ENCODE results near the gene MRPL10.

Gene MRPL10

DNA sequence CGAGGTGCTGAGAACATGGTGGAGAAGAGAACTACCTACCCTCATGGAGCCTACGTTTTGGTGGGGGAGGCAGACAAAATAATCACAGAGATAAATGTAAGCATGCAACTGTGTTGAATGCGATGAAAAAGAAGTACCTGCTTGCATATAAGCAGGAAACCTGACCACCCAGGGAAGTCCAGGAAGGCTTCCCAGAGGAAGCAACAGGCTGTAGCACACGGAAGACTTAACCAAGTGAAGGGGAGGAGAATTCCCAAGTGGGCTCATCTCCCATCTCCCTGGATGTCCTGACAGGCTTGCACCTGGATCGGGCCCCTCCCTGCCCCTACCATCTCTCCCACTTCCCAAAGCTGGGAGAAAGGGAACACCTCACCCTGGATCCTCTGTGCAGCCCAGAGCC, 7.7 kb upstream of the MRPL10 start:
- DNase-seq = no peak

DNA sequence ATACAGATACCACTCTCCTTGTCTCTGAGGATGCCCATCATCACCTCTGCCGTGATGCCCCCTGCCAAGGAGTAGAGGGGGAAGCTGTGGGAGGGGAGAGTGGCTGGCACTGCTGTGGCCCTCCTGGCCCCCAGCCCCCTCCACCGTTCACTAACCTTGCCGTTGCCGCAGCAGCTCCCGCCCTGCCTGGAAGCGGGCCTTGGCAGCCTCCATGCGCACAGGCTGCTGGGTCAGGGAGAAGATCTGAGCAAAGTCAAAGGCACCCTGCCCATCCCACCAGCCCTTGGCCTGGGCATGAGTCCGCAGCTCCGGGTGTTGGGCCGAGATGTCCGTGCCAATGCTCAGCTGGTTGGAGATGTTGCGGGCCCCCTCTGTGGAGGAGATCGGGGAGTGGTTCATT, 7.3 kb upstream of the MRPL10 start:
- DNase-seq = no peak

DNA sequence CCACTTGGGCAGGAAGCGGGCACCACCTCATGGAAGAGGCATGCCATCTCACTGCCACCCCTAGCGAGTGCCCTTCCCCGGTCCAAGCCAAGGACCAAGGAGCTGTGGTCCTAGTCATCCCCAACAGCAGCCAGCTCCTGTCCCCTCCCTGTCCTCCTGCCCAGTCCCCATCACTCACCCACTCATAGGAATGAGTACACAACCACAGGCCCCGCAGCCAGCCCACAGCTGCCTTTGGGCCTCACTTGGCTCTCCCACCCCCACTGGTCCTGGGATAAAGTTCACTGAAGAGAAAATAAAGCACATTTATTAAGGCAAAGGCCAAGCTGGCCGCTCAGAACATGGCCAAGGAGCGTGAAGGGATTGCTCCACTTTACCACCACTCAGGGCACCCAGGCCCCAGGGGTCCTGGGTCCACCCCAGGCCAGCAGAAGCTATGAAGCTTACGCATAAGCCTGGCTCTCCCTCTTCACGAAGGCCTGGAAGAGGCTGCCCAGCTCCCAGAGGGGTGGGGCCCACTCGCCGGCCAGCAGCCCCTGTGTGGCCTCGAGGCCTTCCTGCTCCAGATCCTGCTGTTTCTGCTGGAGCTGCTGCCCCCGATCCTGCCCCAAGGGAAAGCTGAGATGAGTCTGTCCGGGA, 6.2 kb upstream of the MRPL10 start:
- no peak for DNase-seq

DNA sequence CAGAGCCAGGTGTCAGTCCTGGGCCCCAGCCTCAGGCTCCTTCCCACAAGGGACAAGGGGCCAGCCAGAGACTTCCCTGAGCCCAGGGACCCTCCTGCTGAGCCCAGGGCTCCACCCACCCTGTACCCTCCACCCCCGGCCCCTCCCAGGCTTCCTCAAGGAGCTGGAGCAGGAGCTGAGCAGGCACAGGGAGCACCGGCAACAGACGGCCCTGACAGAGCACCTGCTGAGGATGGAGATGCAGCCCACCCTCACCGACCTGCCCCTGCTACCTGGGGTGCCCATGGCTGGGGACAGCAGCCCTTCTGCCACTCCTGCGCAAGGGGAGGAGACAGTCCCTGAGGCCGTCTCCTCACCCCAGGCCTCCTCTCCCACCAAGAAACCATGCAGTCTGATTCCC, 5.3 kb upstream of the MRPL10 start:
- DNase-seq = no peak

DNA sequence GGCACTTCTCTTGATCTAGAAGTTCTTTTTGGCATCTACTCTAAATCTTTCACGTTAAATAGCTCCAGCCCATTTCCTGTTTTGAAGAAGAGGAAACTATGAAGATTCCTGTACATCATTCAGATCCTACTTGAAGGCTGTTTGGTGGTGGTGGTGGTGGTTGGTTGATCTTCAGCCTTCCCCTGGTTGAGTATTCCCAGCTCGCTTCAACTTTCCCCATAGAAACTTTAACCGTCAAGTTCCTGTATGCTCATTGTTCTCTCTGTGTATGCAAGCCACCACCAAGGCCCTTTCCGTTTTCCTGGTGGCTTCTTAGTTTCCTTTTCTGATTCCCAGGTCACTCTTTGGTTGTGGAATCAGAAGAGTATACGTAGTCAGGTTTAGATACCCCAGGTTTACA, 3.4 kb upstream of the MRPL10 start:
- no peak for DNase-seq

DNA sequence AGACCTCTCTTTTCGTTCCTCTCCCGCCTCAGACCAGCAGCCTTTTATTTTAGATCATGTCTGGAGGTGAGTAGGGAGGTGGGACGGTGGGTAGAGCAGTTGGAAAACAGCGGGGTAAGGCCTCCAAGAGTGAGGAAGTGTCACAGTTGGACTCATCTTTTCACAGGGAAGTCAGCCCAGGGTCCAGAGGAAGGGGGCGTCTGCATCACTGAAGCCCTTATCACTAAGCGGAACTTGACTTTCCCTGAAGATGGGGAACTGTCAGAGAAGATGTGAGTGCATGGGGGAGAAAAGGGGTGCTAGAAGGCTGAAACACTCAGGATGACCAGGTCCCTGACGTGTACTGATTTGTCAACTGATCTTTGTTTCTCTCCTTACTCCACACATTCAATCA, 590 bp upstream of the MRPL10 start:
- DNase-seq = peak; percentile 56 to 62

DNA sequence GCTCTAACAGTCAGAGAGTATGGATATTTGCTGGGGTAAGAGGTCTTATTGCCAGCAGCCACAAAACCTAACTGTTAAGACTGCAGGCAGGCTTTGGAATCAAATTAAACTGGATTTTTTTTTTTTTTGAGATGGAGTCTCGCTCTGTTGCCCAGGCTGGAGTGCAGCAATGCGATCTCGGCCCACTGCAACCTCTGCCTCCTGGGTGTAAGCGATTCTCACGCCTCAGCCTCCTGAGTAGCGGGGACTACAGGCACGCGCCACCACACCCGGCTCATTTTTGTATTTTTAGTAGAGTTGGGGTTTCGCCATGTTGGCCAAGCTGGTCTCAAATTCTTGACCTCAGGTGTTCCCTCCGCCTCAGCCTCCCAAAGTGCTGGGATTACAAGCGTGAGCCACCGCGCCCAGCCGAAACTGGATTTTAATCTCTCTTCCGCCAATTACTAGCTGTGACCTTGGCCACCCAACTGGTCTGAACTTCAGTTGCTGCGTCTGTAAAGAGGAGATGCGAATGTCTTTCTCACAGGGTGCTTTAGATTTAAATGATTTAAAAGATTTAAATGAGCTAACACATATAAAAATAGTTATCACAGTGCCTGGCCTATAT, 842 bp downstream of the MRPL10 start:
- no peak for DNase-seq

DNA sequence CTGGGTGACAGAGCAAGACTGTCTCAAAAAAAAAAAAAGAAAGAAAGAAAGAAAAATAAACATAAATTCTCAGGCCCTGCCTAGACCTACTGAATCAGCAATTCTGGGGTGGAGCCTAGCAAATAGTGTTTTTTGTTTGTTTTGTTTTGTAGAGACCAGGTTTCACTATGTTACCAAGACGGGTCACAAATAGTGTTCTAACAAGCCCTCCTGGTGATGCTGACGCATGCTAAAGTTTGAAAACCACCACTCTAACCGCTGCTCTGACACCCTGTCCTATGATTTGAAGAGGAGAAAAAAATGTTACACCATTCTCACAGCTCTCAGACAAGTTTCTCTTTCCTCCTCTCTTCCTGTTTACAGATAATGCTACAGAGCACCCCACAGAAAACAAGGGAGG, 1.5 kb downstream of the MRPL10 start:
- DNase-seq = no peak

DNA sequence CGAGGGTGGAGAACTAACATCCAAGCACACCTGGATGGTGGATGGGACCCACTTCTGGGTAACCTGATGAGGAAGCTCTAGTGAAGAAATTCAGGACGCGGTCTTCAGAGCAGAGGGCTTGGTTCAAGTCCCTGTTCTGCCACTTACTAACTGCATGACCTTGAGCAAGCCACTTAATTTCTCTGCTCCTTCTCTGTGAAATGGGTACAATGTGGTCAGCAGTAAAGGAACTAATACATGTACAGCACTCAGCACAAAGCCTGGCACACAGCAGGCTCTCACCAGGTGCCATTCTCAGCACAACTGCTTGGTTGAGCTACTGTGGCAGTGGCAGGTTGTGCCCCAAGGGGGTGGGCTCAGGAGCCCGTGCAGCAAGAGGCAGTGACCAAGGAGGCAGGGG, 7.8 kb downstream of the MRPL10 start:
- DNase-seq = no peak

DNA sequence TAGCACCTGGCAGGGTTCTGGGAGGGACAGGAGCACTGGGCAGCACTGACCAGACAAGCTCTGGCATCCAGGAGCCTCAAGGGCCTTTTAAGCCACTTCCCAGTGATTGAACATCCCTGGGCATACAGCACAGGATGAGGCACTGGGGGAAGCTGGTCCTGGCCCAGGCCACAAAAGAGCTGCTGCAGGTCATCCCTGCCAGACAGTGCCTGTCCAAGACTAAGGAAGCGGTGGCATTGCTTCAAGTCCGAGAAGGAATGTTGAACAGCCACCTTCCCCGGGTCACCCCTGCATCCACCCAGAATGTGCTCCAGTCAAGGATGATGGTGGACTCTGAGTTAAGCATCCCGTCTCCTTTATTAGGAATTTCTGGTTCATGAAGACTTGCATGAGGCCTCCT, 8.6 kb downstream of the MRPL10 start:
- no peak for DNase-seq

DNA sequence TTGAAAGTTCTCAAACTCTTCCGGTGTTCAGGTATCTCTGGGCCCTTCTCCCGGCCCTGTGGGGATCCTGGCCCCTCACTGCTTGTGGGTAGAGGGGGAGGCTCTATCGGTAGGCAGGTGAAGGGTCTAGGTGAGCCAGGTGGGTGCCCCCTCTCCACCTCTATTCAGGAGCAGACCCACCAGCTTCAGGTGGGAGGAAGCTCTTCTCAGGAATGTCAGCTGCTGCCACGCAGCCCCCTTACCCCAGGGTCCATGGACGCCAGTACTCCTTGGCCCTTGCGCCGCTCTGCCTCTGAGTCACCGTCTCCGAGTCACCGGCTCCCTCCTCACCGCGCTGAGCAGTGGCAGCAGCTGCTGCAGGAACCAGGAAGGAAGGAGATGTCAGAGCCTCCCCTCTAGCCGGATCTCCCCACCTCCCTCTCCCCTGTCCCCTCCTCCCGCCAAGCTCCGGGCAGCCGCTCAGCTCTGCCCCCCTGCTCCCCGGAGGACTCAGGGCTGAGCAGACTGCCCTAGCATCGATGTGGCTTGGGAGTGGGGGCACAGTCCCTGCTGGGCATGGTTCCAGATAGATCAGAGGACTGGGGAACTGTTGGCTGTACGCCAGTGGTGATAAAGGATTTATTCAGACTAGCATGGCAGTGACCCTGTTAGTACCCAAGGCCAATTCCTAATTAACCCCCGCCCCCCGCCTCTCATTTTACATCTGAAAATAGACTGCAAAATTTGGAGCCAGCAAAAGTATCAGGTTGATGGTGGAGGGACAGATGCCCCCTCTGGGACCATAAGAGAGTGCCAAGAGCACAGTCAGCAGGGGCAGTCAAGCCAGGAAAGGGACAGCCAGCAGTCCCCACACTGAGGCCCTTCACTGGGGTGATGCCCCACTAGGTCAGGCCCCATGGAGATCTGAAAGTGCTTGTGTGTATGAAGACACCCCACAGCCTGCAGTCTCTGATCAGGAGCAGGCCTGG, 9.6 kb downstream of the MRPL10 start, which contains the start of gene OSBPL7:
Gene OSBPL7, minus strand, starts transcription at position 371 of the 968 bp plus-strand sequence. CDS start 1,516 bp downstream, outside the sequence.
- peak; percentile 53 for DNase-seq

DNA sequence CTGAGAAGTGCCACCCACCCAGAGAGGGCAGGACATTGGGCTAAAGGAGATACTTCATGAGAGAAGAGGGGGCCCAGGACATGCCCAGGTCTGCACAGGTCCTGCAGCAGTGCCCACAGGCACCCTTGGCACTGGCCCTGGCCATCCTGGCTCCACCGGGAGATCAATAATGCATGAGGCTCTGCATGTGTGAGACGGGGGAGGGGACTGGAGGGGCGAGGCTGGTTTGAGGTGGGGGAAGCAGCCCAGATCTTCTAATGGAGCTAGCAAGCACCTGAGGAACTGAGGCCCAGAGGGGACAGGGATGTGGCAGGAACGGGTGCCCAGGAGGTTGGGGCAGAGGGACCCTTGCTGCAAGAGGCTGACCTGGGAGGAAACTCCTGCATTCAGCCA, 10.3 kb downstream of the MRPL10 start:
- no peak for DNase-seq

DNA sequence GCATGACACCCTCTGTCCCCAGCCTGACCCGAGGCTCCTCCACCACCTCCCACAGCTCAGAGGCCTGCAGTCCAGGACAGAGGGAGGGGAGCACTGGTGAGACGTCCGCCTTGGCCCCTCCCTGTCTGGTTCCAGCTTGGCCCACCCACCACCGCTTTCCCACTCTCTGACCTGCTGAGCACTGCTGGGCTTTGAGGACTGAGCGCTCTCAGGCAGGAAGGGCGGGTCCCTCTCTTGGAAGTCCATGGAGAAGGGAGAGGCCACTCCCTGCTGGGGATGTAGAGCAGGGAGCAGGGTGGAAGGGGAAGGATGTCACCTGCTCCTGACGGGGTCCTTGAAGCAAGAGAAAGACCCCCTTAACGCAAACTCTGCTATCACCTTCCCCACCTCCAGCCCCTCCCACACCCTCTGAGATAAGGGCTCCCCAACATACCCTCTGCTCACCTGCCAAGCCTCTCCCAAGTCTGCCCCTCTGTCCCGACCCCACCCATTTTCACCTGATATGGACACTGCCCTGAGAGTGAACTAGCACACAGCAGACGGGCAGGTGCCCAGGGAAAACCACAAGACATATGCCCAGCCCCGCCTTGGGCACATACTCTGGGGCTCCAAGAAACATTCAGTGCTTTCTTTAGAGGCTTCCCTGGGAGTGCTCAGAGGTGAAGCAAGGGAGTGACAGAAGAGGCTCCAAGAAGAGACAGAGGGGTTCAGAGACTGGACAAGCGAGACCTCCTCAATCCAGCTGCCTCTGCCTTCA, 11.1 kb downstream of the MRPL10 start:
- DNase-seq = no peak

DNA sequence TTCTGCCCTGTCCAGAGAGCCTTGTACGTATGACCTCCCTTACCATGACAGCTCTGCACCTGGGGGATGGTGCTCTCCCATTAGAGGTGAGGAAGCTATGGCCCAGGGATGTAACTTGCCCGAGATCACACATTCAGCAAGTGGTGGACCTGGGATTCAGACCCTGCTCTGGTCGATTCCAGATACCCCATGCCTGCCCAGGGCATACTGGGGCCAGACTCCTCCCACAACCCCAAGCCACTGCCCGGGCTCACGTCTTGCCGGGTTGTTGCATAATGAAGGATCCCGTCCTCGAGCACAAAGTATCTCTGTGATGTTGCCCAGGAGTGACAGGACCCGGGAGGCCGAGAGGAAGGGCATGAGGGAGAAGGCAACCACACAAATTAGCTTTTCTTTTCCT, 11.9 kb downstream of the MRPL10 start:
- no peak for DNase-seq

DNA sequence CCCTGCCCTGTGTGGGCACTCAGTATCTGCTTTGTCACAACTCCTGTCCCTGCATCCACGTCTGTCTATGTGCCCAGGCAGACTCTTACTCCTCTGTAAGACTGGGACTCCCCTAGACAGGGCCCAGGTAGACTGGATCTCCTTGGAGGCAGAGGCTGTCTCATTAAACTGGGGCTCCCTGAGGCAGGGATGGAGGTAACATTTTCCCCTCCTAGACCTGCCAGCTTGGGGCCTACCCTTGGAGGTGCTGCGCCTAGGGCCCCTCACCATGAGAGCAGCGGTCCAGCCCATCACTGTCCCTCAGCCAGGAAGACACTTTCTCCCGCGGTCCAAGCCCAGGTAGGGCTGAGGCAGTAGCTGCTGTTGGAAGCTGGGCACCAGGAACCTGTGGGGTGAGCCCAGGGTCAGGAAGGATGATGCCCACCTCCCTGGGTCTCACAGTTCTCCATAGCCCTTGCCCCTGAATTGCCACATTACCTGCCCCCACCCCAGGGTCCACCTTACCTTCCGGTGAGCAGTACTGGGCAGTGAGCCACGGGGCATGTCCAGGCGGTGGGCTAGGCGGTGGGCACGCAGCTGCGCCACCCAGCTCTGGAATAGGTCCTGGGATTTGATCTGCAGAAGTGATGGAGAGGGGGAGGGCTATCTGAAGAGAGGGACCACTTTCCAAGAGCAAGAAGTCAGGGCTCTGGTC, 13.2 kb downstream of the MRPL10 start:
- DNase-seq = no peak

DNA sequence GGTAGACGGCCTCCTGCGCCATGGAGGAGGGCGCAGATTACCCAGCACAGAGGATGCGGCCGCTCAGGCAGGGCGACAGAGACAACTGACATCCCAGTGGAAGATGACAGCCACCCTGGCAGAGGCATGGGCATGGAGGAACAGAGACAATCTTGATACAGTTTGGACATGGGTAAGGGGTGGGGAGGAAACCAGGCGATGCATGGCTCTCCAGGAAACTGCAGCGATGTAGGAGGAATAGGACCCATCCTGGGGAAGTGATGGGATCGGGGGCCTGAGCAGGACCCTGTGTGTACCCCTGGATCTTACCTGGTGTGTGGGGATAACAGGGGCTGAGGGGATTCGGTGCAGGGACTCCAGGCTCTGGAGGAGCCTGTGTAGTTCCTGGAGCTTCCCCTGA, 14.4 kb downstream of the MRPL10 start:
- DNase-seq = no peak

DNA sequence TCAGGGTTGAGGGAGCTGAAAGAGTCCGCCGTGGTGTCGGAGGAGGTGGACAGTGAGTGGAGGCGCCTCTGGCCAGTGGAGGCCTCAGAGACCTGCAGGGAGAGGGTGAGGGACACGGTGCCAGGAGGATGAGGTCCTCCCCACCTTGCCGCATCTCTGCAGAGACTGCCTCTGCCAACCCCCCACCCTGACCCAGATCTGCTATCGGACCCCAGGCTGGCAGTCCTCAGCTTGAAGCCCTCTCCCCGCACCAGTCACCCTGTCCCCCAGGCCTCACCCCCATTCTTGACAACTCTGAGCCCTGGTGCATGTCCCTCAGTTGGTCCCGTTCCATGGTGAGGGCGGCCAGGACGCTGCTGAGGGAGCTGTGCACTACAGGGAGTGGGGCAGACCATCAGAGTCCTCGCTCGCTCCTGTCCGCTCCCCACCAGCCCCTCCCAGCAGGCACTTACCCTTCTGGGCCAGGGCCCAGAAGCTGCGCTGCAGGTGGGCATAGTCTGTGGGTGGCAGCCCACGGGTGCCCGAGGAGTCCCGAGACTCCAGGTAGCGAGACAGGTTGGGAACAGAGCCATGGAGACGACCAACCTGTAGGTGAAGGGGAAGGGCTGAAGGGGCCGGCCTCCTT, 15.1 kb downstream of the MRPL10 start:
- DNase-seq = no peak

DNA sequence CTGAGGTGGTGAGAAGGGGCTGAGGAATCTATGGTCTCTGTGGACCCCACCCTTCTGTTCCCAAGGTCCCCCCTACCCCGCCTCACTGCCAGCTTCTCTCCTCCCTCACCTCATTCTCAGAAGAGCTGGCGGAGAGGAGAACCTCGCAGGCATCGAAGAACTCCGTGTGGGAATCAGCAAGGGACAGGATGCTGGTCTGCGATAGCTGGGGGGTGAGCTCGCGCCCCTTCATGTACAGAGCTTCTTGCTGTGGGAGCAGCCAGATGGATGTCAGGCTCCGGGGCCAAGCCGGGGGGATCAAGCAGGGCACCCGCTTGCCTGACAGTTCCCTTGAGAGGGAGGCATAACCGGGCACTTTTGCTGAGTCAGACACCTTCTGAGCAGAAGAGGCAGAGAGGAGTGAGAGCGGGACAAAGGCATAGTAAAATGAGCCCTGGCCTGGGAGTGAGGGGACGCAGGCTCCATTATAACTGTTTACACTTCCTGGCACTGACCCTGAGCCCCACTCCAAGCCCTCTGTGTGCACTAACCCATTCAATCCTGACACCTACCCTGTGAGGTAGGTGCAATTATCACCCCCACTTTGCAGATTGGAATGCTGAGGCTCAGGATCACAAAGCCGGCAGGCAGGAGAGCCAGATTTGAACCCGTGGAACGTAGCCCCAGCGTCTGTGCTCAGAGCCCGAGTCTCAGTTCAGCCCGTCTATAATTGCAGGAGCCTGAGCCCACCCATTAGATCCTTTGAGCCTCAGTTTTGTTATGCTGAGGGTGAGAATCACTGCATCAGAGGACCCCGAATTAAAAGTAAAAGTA, 16.0 kb downstream of the MRPL10 start:
- no peak for DNase-seq

DNA sequence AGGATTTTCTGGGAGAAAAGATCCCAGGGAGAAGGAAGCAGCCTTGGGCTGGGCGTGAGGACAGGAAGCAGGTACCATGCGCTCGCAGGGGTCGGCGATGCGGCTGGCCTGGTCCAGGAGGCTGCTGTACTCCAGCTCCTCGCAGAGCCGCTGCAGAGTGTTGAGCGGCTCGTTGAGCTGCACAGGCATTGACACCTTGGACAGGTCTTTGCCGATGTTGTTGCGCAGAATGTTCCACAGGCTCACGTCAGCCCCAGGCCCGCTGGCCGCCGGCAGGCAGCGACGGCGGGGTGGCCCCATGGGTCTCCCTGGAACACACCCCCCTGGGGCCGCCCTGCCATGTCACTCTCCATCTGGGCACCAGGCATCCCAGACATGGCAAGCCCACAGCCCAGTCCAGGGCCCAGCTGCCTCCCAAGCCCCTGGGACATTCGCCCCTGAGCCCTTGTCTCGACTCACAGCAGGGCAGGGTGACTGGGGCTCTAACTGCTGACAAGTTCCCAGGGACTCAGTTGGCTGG, 17.8 kb downstream of the MRPL10 start:
- no peak for DNase-seq

DNA sequence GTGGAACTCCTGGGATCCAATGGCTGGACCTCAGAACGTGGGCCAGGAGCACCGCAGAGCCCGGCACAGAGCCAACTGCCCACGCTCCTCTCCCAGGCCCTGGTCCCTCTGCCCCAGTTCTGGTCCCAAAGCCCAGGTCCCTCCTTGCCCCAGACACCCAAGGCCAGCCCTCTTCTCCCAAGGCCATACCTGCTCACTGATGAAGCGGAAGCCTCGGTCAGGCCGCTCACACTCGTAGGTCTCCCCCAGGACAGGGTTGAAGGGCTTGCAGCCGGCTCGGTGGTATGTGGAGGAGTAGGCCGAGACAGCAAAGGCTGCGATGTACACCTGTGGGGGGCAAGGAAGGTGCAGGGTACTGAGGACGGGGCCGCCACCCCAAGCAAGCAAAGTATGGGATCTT, 18.3 kb downstream of the MRPL10 start:
- DNase-seq = no peak
